ENCODE data around the gene WIZ.

DNA sequence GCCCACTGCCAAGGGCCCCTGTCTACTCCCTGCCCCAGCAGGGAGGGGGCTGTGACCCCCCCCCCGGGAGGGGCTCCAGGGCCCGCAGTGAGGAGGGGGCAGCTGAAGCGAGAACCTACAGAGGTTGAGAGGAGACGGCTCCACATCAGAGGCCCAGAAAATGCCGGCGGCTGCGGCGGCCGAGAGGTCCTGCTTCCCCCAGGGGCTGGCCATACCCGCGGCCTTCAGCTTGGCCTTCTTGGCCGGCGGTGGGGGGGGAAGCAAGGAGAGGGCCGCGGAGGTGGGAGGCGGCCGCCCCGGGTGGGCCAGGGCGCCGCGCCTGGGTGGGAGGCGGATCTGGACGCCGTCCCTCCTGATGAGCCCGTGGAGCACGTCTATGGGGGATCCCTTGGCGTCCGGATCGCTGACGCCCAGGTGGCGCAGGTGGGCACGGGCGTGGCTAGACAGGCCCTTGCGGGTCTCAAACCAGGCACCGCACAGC is 21.7 kb downstream of the WIZ start:
- TF ChIP-seq, protein P1, sequence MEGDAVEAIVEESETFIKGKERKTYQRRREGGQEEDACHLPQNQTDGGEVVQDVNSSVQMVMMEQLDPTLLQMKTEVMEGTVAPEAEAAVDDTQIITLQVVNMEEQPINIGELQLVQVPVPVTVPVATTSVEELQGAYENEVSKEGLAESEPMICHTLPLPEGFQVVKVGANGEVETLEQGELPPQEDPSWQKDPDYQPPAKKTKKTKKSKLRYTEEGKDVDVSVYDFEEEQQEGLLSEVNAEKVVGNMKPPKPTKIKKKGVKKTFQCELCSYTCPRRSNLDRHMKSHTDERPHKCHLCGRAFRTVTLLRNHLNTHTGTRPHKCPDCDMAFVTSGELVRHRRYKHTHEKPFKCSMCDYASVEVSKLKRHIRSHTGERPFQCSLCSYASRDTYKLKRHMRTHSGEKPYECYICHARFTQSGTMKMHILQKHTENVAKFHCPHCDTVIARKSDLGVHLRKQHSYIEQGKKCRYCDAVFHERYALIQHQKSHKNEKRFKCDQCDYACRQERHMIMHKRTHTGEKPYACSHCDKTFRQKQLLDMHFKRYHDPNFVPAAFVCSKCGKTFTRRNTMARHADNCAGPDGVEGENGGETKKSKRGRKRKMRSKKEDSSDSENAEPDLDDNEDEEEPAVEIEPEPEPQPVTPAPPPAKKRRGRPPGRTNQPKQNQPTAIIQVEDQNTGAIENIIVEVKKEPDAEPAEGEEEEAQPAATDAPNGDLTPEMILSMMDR (IDR thresholded peaks at IDR 0.05) = no peak
- no peak for TF ChIP-seq POLR2A (IDR thresholded peaks at IDR 0.05)
